ENCODE data around the gene FPGS. TPM values are rescaled to one million over a fixed set of nuclear protein-coding genes. Genes with fewer than 3 reads are reported as not detected.

The FPGS gene
- total RNA-seq, 4 donors from 2014 or later = 42.5 to 91.4 (median 63.2) TPM

DNA sequence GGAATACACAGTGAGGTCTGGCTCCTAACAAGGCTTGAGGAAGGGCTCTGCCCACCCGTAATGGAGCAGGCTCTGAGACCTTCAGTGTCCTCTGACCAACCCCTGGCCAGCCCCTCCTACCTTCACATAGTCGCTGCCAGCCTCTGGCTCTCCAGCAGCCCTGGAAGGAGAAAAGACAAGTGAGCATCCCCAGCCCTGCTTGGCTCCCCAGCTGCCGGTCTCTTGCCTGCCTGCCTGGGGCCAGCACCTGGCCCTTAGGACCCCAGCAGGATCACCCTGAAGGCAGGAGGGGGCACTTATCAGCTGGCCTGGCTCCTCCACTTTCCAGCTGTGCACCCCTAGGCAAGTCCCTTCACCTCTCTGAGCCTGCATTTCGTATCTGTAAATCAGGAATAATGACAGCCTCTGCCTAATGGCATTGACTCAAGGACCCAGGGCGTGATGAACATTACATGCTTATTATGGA, 41.2 kb upstream of the FPGS start:
- no peaks in the 10 kb centered on the region for H3K9me3 ChIP-seq
- peak overlapping the region in 1 of 2 donors; percentile 16 for H3K4me3 ChIP-seq
- H3K36me3 ChIP-seq = no peaks in the 10 kb centered on the region
- peaks cover 0 to 29% (median 0%) of the 10 kb centered on the region in 3 donors for H3K4me1 ChIP-seq
- TF ChIP-seq POLR2AphosphoS5 (IDR thresholded peaks at IDR 0.05) (no peak), POLR2A (IDR thresholded peaks at IDR 0.05) (no peak), EP300 (IDR thresholded peaks at IDR 0.05) (no peak)
- TF ChIP-seq, protein P1, sequence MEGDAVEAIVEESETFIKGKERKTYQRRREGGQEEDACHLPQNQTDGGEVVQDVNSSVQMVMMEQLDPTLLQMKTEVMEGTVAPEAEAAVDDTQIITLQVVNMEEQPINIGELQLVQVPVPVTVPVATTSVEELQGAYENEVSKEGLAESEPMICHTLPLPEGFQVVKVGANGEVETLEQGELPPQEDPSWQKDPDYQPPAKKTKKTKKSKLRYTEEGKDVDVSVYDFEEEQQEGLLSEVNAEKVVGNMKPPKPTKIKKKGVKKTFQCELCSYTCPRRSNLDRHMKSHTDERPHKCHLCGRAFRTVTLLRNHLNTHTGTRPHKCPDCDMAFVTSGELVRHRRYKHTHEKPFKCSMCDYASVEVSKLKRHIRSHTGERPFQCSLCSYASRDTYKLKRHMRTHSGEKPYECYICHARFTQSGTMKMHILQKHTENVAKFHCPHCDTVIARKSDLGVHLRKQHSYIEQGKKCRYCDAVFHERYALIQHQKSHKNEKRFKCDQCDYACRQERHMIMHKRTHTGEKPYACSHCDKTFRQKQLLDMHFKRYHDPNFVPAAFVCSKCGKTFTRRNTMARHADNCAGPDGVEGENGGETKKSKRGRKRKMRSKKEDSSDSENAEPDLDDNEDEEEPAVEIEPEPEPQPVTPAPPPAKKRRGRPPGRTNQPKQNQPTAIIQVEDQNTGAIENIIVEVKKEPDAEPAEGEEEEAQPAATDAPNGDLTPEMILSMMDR (IDR thresholded peaks at IDR 0.05) = no peak
- WGBS, 2 donors (ENCODE audit: low coverage in 1 of 2) = 38 to 55% methylated on average over 2 of the region's 5 CpGs
- H3K27me3 ChIP-seq = peaks cover 61% of the 10 kb centered on the region
- no peak for ATAC-seq
- H3K27ac ChIP-seq = peak overlapping the region in 3 of 4 donors; percentile 61 to 69 (median 68)

DNA sequence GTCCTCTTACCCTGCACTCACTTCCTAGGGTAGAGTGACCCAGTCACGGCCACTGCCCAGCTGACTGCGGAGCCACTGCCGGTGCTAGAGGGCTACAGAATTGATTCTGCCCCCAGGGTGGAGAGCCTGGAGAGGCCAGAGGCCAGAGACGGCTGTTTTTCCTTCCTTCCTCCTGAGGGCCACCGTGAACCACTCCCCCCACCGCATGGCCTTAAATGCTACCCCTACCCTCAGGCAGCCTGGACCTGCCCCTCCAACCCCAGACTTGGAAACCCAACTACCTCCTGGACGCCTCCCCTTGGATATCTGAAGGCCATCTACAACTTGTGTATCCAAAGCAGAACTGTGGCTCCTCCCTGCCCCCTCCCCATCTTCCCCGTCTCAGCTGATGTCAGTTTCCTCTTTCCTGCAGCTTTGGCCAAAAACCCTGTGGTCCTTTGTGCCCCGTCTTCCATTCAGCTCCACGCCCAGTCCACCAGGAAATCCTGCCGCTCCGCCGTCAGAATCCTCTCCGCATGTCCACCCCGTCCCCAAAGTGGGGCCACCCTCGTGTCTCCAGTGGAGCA, 40.5 kb upstream of the FPGS start:
- Histone ChIP-seq H3K9me3 (no peaks in the 10 kb centered on the region), H3K36me3 (no peaks in the 10 kb centered on the region), H3K27ac (peak overlapping the region in 3 of 4 donors; percentile 61 to 74 (median 69)), H3K27me3 (peaks cover 59% of the 10 kb centered on the region), H3K4me1 (peaks cover 0 to 36% (median 0%) of the 10 kb centered on the region in 3 donors), H3K4me3 (peak overlapping the region in 1 of 2 donors; percentile 16)
- peak; percentile 72 for ATAC-seq
- TF ChIP-seq POLR2A (IDR thresholded peaks at IDR 0.05) (no peak), POLR2AphosphoS5 (IDR thresholded peaks at IDR 0.05) (peak; percentile 18)
- 26 to 30% methylated on average over 6 to 8 of the region's 16 CpGs for WGBS, 2 donors (ENCODE audit: low coverage in 1 of 2)

DNA sequence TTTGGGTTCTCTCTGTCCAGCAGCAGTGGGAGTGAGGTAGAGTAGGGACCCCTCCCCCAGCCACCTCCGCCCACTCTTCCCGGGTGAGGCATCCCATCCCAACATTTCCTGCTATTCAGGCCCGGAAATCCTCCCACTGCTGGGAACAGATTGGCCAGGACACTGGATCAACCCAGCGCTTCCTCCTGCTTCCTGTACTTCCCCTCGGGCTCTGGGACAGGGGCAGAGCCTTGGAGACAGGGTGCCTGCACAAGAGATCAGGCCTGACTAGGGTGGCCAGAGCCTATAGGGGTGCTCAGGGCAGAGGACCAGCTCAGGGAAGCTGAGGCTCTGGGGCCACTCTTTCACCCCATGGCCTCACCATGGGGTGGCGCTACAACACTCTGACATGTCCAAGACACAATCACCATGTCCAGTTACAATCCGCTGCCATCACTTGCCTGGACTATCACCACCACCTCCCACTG, 38.7 kb upstream of the FPGS start:
- TF ChIP-seq, protein P1 (IDR thresholded peaks at IDR 0.05) = peak in 2 of 4 experiments; percentile 4 to 47
- peak; percentile 48 for TF ChIP-seq POLR2AphosphoS5 (IDR thresholded peaks at IDR 0.05)
- no peak for TF ChIP-seq EP300 (IDR thresholded peaks at IDR 0.05)
- 50 to 52% methylated on average over 1 to 3 of the region's 7 CpGs for WGBS, 2 donors (ENCODE audit: low coverage in 1 of 2)
- no peaks in the 10 kb centered on the region for H3K9me3 ChIP-seq
- H3K36me3 ChIP-seq = no peaks in the 10 kb centered on the region
- H3K4me1 ChIP-seq = peaks cover 0 to 49% (median 0%) of the 10 kb centered on the region in 3 donors
- H3K27ac ChIP-seq = peak overlapping the region in 3 of 4 donors; percentile 61 to 74 (median 69)
- peaks cover 58% of the 10 kb centered on the region for H3K27me3 ChIP-seq
- ATAC-seq = peak; percentile 73
- no peak overlapping the region for H3K4me3 ChIP-seq

DNA sequence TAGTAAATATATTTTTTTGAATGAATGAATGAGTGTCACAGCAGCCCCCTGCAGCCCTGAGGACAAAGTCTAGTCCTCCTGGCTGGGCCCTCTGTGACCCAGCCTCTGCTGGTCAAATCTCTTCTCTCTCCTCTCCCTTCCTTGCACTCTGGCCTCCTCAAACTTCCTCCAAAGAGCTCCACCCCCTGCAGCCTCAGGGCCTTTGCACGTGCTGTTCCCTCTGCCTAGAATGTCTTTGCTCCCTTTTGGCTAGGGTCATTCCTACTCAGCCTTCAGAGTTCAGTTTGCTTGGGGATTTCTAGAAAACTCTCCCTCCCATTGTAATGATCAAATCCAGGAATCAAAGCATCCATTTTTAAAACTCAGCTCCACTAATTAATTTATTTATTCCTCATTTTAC, 37.3 kb upstream of the FPGS start:
- TF ChIP-seq EP300 (IDR thresholded peaks at IDR 0.05) (no peak), POLR2AphosphoS5 (IDR thresholded peaks at IDR 0.05) (no peak), POLR2A (IDR thresholded peaks at IDR 0.05) (no peak)
- Histone ChIP-seq H3K4me1 (peaks cover 0 to 56% (median 0%) of the 10 kb centered on the region in 3 donors), H3K9me3 (no peaks in the 10 kb centered on the region), H3K27ac (peak overlapping the region in 2 of 4 donors; percentile 68 to 69), H3K4me3 (no peak overlapping the region), H3K36me3 (no peaks in the 10 kb centered on the region), H3K27me3 (peaks cover 52% of the 10 kb centered on the region)
- 90 to 100% methylated on average over 1 of the region's 1 CpG for WGBS, 2 donors (ENCODE audit: low coverage in 1 of 2)
- no peak for ATAC-seq

DNA sequence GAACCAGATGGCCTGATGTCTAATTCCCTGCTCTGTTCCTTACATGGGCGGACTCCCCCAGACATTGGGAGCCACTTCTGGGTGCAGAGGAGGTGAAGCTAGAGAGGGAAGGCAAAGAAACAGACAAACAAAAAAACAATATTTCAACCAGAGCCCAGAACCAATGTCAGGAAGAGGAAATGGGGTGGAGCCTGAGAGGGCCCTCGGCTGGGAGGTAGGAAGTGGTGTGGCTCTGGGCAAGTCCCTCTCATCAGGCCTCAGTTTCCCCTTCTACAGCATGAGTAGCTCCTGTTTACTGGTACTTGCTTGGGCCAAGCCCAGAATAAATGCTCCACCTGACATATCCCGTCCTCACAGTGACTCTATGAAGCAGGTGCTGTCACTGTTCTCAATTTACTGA, 35.3 kb upstream of the FPGS start:
- no peaks in the 10 kb centered on the region for H3K36me3 ChIP-seq
- TF ChIP-seq, protein P1 (IDR thresholded peaks at IDR 0.05) = no peak
- TF ChIP-seq POLR2A (IDR thresholded peaks at IDR 0.05) = no peak
- no peak for TF ChIP-seq POLR2AphosphoS5 (IDR thresholded peaks at IDR 0.05)
- TF ChIP-seq EP300 (IDR thresholded peaks at IDR 0.05) = no peak
- H3K27me3 ChIP-seq = peaks cover 34% of the 10 kb centered on the region
- H3K27ac ChIP-seq = peak overlapping the region in 3 of 4 donors; percentile 65 to 73 (median 69)
- H3K4me1 ChIP-seq = peaks cover 0 to 58% (median 0%) of the 10 kb centered on the region in 3 donors
- H3K4me3 ChIP-seq = peak overlapping the region in 1 of 2 donors; percentile 55
- WGBS, 2 donors (ENCODE audit: low coverage in 1 of 2) = 39% methylated on average over 2 of the region's 3 CpGs; no CpG with 5 or more reads in 1 of the 2 donors
- no peak for ATAC-seq
- H3K9me3 ChIP-seq = no peaks in the 10 kb centered on the region

Measured in gastroesophageal sphincter (tissue), 4 donors.